HG03575 (cell line): ENCODE data around the gene TUBA1B.
"Not testable (repeated sequence)": the region's sequence is repeated elsewhere in the genome, so short reads cannot be mapped to it uniquely, and the experiment has no call there.

Experiments
- ATAC-seq: cut with Tn5 transposase; IDR thresholded peaks from one replicate; pipeline ENCODE4 v1.9.1; 2021; ENCODE audit not compliant: unreplicated experiment, insufficient number of reproducible peaks, low FRiP score; ENCODE audit errors: extremely low read depth

The TUBA1B gene

GRCh38 chr12:49129332-49130150 lies 1.7 kb downstream of the TUBA1B start:
- no peak for ATAC-seq

GRCh38 chr12:49127971-49128370 lies 3.2 kb downstream of the TUBA1B start:
- ATAC-seq = not testable (repeated sequence)

- no peak for ATAC-seq
Observed at GRCh38 chr12:49126852-49127763, 4.1 kb downstream of the TUBA1B start.

- ATAC-seq = no peak
Observed at GRCh38 chr12:49121047-49121696, 10.0 kb downstream of the TUBA1B start.

- no peak for ATAC-seq
Observed at GRCh38 chr12:49111206-49111605, 20.0 kb downstream of the TUBA1B start.

GRCh38 chr12:49110464-49111155 lies 20.6 kb downstream of the TUBA1B start, which contains the start of gene LMBR1L:
LMBR1L (minus strand) TSS chr12:49110847; CDS start chr12:49110555, 292 bp downstream.
- peak; percentile 86 for ATAC-seq

- no peak for ATAC-seq
Observed at GRCh38 chr12:49109641-49110463, 21.3 kb downstream of the TUBA1B start.

GRCh38 chr12:49108958-49109404 lies 22.2 kb downstream of the TUBA1B start:
- no peak for ATAC-seq

GRCh38 chr12:49105504-49106084 lies 25.6 kb downstream of the TUBA1B start:
- no peak for ATAC-seq

- no peak for ATAC-seq
Observed at GRCh38 chr12:49104822-49105221, 26.4 kb downstream of the TUBA1B start.

GRCh38 chr12:49100380-49100779 lies 30.8 kb downstream of the TUBA1B start:
- ATAC-seq = no peak

- no peak for ATAC-seq
Observed at GRCh38 chr12:49098703-49099102, 32.5 kb downstream of the TUBA1B start.

- no peak for ATAC-seq
Observed at GRCh38 chr12:49098035-49098451, 33.2 kb downstream of the TUBA1B start.

- no peak for ATAC-seq
Observed at GRCh38 chr12:49097381-49097780, 33.8 kb downstream of the TUBA1B start.

- ATAC-seq = no peak
Observed at GRCh38 chr12:49094975-49095365, 36.2 kb downstream of the TUBA1B start.

GRCh38 chr12:49094160-49094974 lies 36.8 kb downstream of the TUBA1B start, which contains the start of gene DHH:
DHH (minus strand) TSS chr12:49094801; CDS start chr12:49094512, 289 bp downstream.
- no peak for ATAC-seq

GRCh38 chr12:49093792-49094159 lies 37.4 kb downstream of the TUBA1B start:
- ATAC-seq = no peak
